Measurements from ENCODE around the gene CYP4B1. TPM values are rescaled to one million over a fixed set of nuclear protein-coding genes. Genes with fewer than 3 reads are reported as not detected.

The CYP4B1 gene
- total RNA-seq, 4 donors from 2014 or later: 578 to 1,081 (median 834) TPM

DNA sequence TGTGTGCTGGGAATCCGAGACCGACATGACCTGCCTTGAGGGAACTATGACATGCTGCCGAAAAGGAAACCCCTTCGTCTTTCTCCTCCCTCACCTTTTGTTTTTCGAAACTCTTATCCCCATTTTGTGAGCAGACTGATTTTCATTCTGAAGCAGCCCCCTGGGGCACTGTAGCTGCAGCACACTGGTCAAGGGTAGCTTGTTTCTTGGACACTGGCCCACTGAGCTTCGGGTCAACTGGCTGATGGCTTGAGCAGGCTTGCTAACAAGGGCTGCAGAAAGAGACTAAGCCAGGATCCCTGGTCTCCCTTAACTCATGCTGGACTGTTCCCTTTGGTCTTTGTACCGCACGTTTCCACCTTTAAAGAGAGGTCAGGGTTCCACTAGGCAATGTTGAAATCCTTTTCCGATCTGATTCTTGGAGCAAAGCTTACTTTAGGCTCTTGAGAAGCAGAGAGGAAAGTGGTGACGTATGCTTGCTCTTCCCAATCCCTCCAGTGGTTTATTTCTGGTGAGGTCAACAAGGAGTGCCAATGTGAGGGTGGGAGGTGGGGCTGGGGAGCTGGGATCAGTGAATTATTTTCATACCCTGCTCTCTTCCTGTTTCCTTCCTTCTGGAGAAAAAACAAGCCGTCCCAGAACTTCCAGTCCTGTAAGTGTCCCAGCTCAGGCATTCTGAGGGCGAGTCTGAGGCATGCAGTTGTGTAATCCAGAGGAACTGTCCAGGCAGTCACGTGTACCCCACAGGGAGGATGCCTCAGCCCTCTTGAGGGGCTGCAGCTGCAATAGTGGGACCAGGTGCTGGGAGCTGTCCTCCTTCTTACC, 7.6 kb downstream of the CYP4B1 start:
- no peaks in the 10 kb centered on the region for H3K27me3 ChIP-seq
- peaks cover 0 to 5% (median 0%) of the 10 kb centered on the region in 3 donors for H3K36me3 ChIP-seq
- peaks cover 0 to 3% (median 0%) of the 10 kb centered on the region in 4 donors for H3K9me3 ChIP-seq
- H3K27ac ChIP-seq: peak overlapping the region; percentile 74 to 94 (median 90)
- DNase-seq (ENCODE audit: low spot score in 2 of 2): peak; percentile 80 to 92
- TF ChIP-seq, protein P1, sequence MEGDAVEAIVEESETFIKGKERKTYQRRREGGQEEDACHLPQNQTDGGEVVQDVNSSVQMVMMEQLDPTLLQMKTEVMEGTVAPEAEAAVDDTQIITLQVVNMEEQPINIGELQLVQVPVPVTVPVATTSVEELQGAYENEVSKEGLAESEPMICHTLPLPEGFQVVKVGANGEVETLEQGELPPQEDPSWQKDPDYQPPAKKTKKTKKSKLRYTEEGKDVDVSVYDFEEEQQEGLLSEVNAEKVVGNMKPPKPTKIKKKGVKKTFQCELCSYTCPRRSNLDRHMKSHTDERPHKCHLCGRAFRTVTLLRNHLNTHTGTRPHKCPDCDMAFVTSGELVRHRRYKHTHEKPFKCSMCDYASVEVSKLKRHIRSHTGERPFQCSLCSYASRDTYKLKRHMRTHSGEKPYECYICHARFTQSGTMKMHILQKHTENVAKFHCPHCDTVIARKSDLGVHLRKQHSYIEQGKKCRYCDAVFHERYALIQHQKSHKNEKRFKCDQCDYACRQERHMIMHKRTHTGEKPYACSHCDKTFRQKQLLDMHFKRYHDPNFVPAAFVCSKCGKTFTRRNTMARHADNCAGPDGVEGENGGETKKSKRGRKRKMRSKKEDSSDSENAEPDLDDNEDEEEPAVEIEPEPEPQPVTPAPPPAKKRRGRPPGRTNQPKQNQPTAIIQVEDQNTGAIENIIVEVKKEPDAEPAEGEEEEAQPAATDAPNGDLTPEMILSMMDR (IDR thresholded peaks at IDR 0.05): peak in 1 of 5 experiments; percentile 15
- TF ChIP-seq POLR2A (IDR thresholded peaks at IDR 0.05) (peak; percentile 10 to 66), EP300 (IDR thresholded peaks at IDR 0.05) (peak; percentile 96 to 97)
- H3K4me3 ChIP-seq: peak overlapping the region; percentile 1 to 56 (median 12)
- 32 to 46% methylated on average over 13 of the region's 13 CpGs for WGBS, 2 donors
- peaks cover 0 to 40% (median 3%) of the 10 kb centered on the region in 4 donors for H3K4me1 ChIP-seq

DNA sequence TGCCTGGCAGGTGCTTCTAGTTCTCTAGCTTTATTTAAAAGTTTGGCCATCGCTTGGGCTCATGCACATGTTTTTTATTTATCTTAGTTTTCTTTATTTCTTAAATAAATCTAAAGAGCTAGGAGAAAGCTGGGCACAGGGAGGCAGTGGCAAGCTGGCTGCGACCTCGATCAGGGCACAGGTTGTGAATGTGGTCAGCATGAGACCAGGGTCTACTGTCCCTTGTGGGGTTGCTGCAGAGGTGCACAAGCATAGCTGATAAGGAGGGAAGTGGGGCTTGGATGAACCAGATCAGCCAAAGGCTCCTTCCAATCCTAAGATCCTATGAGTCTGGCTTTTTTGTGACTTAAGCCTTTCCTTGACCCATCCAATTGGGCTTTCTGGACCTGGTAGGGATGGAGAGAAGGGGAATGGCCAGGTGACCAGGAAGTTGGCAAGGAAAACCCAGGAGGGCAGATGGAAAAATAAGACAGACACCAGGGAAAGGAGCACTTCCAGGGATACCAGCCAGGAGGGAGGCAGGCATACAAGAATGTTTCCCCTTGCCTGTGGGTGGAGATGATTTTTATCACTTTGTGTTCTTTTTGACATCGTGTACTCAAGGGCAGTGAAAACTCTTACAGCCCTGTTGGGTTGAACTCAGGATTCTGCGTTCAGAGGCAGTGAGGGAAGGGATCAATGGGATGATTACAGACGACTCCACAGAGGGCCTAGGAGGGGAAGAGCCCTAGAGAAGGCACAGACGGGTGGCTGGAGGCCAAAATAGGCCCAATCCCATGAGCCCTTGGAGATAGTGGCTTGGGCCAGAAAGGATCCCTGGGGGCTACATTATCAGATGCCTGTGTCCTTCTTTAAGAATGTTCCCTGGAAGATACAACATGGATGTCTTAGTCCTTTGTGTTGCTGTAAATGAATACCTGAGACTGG, 8.5 kb downstream of the CYP4B1 start:
- Histone ChIP-seq H3K36me3 (peaks cover 0 to 8% (median 0%) of the 10 kb centered on the region in 3 donors), H3K9me3 (peaks cover 0 to 3% (median 0%) of the 10 kb centered on the region in 4 donors), H3K27me3 (no peaks in the 10 kb centered on the region), H3K27ac (peak overlapping the region; percentile 73 to 94 (median 84)), H3K4me3 (peak overlapping the region in 1 of 4 donors; percentile 21), H3K4me1 (peaks cover 0 to 46% (median 3%) of the 10 kb centered on the region in 4 donors)
- DNase-seq (ENCODE audit: low spot score in 2 of 2): no peak
- WGBS, 2 donors: 56 to 72% methylated on average over 7 of the region's 7 CpGs
- TF ChIP-seq, protein P1 (IDR thresholded peaks at IDR 0.05): no peak
- peak; percentile 17 to 48 for TF ChIP-seq EP300 (IDR thresholded peaks at IDR 0.05)
- no peak for TF ChIP-seq POLR2A (IDR thresholded peaks at IDR 0.05)

DNA sequence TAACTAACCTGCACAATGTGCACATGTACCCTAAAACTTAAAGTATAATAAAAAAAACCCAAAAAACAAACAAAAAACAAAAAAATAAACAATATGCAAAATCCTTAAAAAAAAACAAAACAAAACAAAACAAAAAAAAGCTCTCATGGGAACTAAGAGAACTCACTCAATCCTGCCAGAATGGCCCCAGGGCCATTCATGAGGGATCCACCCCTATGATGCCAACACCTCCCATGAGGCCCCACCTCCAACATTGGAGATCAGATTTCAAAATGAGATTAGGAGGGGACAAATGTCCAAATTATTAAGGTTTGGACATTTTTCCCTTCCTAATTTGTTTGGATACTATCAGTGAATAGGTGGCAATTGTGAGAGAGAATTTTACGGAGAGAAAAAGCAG, 10.2 kb downstream of the CYP4B1 start:
- no peak overlapping the region for H3K4me3 ChIP-seq
- H3K9me3 ChIP-seq: peaks cover 0 to 3% (median 0%) of the 10 kb centered on the region in 4 donors
- WGBS, 2 donors: 97 to 100% methylated on average over 1 of the region's 1 CpG
- H3K4me1 ChIP-seq: peaks cover 0 to 48% (median 3%) of the 10 kb centered on the region in 4 donors
- no peak for DNase-seq (ENCODE audit: low spot score in 2 of 2)
- no peaks in the 10 kb centered on the region for H3K27me3 ChIP-seq
- H3K27ac ChIP-seq: peak overlapping the region in 2 of 4 donors; percentile 46 to 60
- H3K36me3 ChIP-seq: peaks cover 0 to 24% (median 0%) of the 10 kb centered on the region in 3 donors
- TF ChIP-seq EP300 (IDR thresholded peaks at IDR 0.05): no peak
- TF ChIP-seq POLR2A (IDR thresholded peaks at IDR 0.05): no peak
- TF ChIP-seq, protein P1 (IDR thresholded peaks at IDR 0.05): no peak

DNA sequence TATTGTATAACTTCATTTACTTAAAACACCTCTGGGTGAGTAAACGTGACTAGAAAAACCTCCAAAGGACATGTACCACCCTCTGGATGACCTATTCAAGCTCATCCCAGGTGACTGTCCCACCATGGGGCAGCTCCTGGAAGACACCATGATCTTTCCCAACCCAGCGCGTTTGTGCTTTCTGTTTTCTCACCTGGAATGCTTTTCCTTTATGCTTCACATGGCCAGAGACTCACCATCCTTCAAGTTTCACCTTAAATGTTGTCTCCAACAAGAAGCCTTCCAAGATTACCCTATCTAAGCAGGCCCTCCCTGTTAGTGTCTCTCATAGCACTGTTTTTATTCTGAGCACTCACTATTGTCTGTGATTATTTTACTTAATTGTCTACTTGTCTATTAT, 11.1 kb downstream of the CYP4B1 start:
- DNase-seq (ENCODE audit: low spot score in 2 of 2): no peak
- 94 to 97% methylated on average over 3 of the region's 3 CpGs for WGBS, 2 donors
- peaks cover 0 to 32% (median 0%) of the 10 kb centered on the region in 3 donors for H3K36me3 ChIP-seq

More for the DNA sequence above, 11.1 kb downstream of the CYP4B1 start:
- no peaks in the 10 kb centered on the region for H3K27me3 ChIP-seq
- TF ChIP-seq POLR2A (IDR thresholded peaks at IDR 0.05): no peak
- TF ChIP-seq, protein P1 (IDR thresholded peaks at IDR 0.05): no peak
- TF ChIP-seq EP300 (IDR thresholded peaks at IDR 0.05): no peak
- H3K9me3 ChIP-seq: peaks cover 0 to 3% (median 0%) of the 10 kb centered on the region in 4 donors
- H3K4me1 ChIP-seq: peaks cover 0 to 42% (median 3%) of the 10 kb centered on the region in 4 donors
- peak overlapping the region in 1 of 4 donors; percentile 46 for H3K27ac ChIP-seq
- no peak overlapping the region for H3K4me3 ChIP-seq

Data from tibial nerve (tissue), 4 donors.